ENCODE results near the gene APOB. TPM values are rescaled to one million over a fixed set of nuclear protein-coding genes. Genes with fewer than 3 reads are reported as not detected.

APOB gene
- total and polyA plus RNA-seq, 2 of the 13 experiments (the other 11 are each of a cell fraction or from before 2014, with no cell fraction given): 1,569 to 2,515 TPM

DNA sequence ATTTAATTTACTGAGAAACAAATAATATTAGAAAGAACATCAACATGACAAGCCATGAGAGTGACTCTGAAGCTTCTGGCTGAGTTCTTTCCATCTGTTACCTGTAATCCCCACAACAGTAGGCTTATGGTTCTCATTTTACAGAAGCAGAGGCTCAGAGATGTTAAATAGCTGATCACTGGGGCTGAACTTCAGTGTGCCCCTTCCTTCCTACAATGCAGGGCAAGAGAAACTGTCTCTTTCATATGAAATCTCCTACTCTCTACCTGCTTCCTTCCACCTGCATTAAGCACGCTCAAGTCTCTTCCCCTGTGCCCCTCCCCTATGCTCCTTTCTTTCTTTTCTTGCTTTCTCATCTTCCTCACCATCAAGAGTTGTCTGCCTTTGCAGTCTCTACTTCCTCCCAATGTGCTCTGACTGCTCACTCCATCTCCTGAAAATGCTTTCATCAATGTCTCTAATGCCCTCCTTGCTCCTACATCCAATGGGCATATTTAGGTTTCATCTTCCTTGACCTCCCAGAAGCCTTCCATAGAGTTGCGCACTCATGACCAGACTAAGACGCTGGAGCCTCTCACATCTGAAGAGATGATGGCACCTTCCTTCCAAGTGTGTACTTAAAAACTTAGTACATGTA is 23.7 kb downstream of the APOB start (continued):
- TF ChIP-seq, protein P1, sequence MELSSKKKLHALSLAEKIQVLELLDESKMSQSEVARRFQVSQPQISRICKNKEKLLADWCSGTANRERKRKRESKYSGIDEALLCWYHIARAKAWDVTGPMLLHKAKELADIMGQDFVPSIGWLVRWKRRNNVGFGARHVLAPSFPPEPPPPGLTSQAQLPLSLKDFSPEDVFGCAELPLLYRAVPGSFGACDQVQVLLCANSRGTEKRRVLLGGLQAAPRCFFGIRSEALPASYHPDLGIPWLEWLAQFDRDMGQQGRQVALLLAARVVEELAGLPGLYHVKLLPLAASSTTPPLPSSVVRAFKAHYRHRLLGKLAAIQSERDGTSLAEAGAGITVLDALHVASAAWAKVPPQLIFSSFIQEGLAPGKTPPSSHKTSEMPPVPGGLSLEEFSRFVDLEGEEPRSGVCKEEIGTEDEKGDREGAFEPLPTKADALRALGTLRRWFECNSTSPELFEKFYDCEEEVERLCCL (CRISPR knock-in tag; IDR thresholded peaks at IDR 0.05; ENCODE audit: borderline replicate concordance): no peak
- no peak for TF ChIP-seq SUZ12 (IDR thresholded peaks at IDR 0.05; ENCODE audit: low read depth, low read length)
- TF ChIP-seq ZNF326 (CRISPR knock-in tag; IDR thresholded peaks at IDR 0.05; ENCODE audit: borderline replicate concordance): no peak; the same call in 1 of the 2 replicates
- TF ChIP-seq, protein P2, sequence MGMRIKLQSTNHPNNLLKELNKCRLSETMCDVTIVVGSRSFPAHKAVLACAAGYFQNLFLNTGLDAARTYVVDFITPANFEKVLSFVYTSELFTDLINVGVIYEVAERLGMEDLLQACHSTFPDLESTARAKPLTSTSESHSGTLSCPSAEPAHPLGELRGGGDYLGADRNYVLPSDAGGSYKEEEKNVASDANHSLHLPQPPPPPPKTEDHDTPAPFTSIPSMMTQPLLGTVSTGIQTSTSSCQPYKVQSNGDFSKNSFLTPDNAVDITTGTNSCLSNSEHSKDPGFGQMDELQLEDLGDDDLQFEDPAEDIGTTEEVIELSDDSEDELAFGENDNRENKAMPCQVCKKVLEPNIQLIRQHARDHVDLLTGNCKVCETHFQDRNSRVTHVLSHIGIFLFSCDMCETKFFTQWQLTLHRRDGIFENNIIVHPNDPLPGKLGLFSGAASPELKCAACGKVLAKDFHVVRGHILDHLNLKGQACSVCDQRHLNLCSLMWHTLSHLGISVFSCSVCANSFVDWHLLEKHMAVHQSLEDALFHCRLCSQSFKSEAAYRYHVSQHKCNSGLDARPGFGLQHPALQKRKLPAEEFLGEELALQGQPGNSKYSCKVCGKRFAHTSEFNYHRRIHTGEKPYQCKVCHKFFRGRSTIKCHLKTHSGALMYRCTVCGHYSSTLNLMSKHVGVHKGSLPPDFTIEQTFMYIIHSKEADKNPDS (CRISPR knock-in tag; IDR thresholded peaks at IDR 0.05): no peak
- TF ChIP-seq, protein P3, sequence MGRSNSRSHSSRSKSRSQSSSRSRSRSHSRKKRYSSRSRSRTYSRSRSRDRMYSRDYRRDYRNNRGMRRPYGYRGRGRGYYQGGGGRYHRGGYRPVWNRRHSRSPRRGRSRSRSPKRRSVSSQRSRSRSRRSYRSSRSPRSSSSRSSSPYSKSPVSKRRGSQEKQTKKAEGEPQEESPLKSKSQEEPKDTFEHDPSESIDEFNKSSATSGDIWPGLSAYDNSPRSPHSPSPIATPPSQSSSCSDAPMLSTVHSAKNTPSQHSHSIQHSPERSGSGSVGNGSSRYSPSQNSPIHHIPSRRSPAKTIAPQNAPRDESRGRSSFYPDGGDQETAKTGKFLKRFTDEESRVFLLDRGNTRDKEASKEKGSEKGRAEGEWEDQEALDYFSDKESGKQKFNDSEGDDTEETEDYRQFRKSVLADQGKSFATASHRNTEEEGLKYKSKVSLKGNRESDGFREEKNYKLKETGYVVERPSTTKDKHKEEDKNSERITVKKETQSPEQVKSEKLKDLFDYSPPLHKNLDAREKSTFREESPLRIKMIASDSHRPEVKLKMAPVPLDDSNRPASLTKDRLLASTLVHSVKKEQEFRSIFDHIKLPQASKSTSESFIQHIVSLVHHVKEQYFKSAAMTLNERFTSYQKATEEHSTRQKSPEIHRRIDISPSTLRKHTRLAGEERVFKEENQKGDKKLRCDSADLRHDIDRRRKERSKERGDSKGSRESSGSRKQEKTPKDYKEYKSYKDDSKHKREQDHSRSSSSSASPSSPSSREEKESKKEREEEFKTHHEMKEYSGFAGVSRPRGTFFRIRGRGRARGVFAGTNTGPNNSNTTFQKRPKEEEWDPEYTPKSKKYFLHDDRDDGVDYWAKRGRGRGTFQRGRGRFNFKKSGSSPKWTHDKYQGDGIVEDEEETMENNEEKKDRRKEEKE (IDR thresholded peaks at IDR 0.05): no peak
- TF ChIP-seq, protein P4, sequence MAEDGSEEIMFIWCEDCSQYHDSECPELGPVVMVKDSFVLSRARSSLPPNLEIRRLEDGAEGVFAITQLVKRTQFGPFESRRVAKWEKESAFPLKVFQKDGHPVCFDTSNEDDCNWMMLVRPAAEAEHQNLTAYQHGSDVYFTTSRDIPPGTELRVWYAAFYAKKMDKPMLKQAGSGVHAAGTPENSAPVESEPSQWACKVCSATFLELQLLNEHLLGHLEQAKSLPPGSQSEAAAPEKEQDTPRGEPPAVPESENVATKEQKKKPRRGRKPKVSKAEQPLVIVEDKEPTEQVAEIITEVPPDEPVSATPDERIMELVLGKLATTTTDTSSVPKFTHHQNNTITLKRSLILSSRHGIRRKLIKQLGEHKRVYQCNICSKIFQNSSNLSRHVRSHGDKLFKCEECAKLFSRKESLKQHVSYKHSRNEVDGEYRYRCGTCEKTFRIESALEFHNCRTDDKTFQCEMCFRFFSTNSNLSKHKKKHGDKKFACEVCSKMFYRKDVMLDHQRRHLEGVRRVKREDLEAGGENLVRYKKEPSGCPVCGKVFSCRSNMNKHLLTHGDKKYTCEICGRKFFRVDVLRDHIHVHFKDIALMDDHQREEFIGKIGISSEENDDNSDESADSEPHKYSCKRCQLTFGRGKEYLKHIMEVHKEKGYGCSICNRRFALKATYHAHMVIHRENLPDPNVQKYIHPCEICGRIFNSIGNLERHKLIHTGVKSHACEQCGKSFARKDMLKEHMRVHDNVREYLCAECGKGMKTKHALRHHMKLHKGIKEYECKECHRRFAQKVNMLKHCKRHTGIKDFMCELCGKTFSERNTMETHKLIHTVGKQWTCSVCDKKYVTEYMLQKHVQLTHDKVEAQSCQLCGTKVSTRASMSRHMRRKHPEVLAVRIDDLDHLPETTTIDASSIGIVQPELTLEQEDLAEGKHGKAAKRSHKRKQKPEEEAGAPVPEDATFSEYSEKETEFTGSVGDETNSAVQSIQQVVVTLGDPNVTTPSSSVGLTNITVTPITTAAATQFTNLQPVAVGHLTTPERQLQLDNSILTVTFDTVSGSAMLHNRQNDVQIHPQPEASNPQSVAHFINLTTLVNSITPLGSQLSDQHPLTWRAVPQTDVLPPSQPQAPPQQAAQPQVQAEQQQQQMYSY (CRISPR knock-in tag; IDR thresholded peaks at IDR 0.05): no peak
- TF ChIP-seq WIZ (CRISPR knock-in tag; IDR thresholded peaks at IDR 0.05): no peak
- no peak for TF ChIP-seq JUNB (CRISPR knock-in tag; IDR thresholded peaks at IDR 0.05; ENCODE audit: borderline replicate concordance)
- TF ChIP-seq RFX5 (IDR thresholded peaks at IDR 0.05; ENCODE audit: low read depth, low read length): no peak
- no peak for TF ChIP-seq FOSL1 (CRISPR knock-in tag; IDR thresholded peaks at IDR 0.05; ENCODE audit: borderline replicate concordance)
- no peak for TF ChIP-seq SP140L (CRISPR knock-in tag; IDR thresholded peaks at IDR 0.05; ENCODE audit: borderline replicate concordance)
- no peak for TF ChIP-seq SRSF9 (IDR thresholded peaks at IDR 0.05; ENCODE audit: borderline replicate concordance, insufficient read depth, low read depth, low read length, poor library complexity, severe bottlenecking)
- TF ChIP-seq GTF3A (CRISPR knock-in tag; conservative IDR thresholded peaks at IDR 0.05): no peak
- no peak for TF ChIP-seq ZNF629 (CRISPR knock-in tag; conservative IDR thresholded peaks at IDR 0.05)
- no peak for TF ChIP-seq ZNF17 (CRISPR knock-in tag; IDR thresholded peaks at IDR 0.05)
- TF ChIP-seq GABPA (IDR thresholded peaks at IDR 0.05; ENCODE audit: low read depth, low read length): no peak
- no peak for TF ChIP-seq GABPA (CRISPR knock-in tag; IDR thresholded peaks at IDR 0.05; ENCODE audit: low read depth)
- TF ChIP-seq, protein P5, sequence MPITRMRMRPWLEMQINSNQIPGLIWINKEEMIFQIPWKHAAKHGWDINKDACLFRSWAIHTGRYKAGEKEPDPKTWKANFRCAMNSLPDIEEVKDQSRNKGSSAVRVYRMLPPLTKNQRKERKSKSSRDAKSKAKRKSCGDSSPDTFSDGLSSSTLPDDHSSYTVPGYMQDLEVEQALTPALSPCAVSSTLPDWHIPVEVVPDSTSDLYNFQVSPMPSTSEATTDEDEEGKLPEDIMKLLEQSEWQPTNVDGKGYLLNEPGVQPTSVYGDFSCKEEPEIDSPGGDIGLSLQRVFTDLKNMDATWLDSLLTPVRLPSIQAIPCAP (CRISPR knock-in tag; IDR thresholded peaks at IDR 0.05; ENCODE audit: low read depth): no peak

Data from HepG2 (cell line).